ENCODE measurements around the gene ABCC4.

ABCC4 gene

DNA sequence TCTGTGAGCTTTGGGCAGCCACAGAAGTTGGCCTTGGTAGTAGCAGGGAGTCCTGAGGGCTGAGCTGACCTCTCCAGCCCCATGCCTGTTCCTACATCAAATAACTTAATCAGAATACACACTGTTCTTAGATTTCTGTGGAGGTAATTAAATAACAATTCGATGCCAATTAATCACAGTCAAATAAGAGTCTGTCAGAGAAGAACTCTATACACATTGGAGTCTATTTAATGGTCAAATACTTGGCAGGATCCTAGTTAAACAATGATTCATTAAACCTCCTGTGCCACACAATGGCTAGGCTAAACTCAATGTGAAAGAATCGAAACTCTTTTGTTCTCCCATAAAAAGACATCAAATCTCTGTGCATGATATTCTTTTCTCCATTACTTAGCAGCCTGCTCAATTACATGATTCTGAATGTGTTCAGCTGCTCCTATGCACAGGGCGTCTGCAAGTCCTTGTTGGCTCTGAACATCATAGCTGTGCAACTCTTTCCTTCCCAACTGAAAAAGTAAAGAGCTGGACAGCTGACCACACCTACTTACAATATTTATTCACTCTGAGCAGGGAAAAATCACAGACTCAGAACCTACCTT is 173.1 kb downstream of the ABCC4 start:
- DNase-seq (ENCODE audit: insufficient read length, low spot score) (no peak), FAIRE-seq (no peak)

DNA sequence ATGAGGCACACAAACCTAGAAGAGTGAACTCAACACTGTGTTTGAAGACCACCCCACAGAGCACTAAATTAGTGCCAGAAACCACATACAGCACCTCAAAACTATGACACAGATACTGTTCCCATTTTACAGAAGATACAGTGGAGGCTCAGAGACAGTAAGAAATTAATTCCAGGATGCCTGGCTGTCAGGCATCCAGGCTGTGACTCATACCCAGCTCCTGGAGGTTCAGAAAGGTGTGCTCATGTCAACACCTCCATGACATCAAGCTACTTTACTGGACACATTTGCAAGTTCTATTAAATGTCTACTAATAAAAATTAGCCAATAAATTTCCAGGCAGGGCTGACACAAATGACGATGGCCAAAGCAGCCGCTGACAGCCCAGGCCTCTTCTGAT is 176.3 kb downstream of the ABCC4 start:
- DNase-seq (ENCODE audit: insufficient read length, low spot score) = no peak
- FAIRE-seq = no peak

DNA sequence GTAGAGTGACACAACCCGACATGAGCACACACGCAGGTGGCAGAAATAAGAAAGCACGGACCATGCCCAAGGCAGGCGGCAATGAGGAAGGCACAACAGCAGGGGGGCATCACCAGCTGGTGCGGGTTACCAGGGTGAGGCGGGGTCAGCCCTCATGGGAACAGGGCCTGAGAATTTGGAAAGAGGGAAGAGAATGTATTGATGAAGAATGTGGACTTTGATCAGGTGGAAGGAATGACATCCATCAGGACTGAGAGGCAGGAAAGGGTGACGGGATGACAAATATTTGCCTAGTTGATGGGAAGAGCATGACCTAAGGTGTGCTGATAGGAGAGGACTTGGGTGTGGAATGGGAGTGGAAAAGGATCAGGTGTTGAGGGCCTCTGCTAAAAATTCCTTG is 177.5 kb downstream of the ABCC4 start:
- FAIRE-seq (no peak), DNase-seq (ENCODE audit: insufficient read length, low spot score) (no peak)

GRCh38 chr13:95122063-95122462 is 179.2 kb downstream of the ABCC4 start:
- FAIRE-seq = no peak

DNA sequence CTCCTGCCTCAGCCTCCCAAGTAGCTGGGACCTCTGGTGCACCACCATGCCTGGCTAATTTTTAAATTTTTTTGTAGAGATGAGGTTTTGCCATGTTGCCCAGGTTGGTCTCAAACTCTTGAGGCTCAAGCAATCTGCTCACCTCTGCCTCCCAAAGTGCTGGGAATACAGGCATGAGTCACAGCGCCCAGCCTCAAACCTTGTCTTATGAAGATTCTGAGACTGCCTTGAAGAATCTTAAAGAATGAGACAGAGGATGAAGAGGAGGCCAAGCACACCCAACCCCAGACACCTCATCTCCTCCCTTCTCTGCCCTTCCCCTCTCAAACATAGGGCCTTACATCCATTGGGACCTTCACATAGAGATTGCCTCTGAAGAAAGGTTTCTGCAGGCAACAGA is 179.7 kb downstream of the ABCC4 start:
- FAIRE-seq (no peak), DNase-seq (ENCODE audit: insufficient read length, low spot score) (no peak)

More at GRCh38 chr13:95122063-95122462, 179.2 kb downstream of the ABCC4 start:
- DNase-seq (ENCODE audit: insufficient read length, low spot score) = no peak

- DNase-seq (ENCODE audit: insufficient read length, low spot score) (no peak), FAIRE-seq (no peak)
Measured at GRCh38 chr13:95120650-95121049, 180.6 kb downstream of the ABCC4 start.

DNA sequence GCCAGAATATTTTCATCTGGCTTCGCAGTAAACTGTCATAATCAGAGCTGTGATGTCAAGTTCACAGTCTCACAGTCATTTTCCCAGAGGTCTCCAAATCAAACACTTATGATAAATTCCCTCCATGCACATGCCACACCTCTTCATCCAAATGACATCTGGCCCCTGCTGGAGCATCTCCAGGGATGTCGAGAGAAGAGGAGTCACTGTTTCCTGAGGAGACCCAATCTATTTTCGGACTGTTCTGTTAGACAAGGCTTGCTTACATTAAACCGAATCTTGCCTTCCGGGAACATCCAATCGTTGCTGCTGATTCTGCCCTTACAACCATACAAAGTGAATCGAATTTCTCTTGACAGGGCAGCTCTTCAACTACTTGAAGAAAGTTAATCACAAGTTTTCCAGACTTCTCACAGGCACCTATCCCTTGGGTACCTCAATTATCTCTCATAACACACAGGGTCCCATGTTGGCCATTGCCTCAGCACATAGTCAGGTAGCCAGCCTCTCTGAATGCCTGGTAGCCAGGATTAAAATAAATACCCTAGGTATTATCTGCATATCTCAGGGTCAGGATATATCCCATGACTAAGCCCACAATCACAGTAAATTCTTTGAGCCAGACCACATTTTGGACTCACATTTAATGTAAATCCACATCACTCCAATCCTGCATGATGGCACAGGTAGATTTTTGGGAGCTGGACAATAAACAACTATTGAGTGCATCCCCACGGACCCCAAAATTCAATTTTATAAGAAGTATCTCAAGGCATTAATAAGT is 182.5 kb downstream of the ABCC4 start:
- FAIRE-seq (no peak), DNase-seq (ENCODE audit: insufficient read length, low spot score) (no peak)

GRCh38 chr13:95117092-95117491 is 184.2 kb downstream of the ABCC4 start:
- no peak for DNase-seq (ENCODE audit: insufficient read length, low spot score)
- no peak for FAIRE-seq

GRCh38 chr13:95115525-95115924 is 185.7 kb downstream of the ABCC4 start:
- FAIRE-seq = no peak
- no peak for DNase-seq (ENCODE audit: insufficient read length, low spot score)

DNA sequence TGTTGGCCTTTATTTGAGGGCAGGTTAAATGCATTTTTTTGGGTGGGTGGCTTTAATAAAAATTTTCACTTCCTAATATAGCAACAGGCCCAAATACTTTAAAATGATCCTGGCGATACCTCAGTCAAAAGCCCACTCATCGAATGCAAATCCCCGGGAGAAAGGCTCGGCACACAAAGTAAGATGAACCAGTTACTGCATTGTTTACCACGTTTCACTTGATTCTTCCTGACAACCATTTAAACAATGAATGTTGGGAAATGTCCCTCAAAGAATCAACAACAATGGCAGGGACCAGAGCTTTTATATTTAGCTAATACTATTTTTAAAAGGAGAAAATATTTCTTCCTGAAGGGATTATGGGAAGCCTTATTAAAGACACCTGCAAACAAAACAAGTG is 187.7 kb downstream of the ABCC4 start:
- FAIRE-seq (no peak), DNase-seq (ENCODE audit: insufficient read length, low spot score) (no peak)

DNA sequence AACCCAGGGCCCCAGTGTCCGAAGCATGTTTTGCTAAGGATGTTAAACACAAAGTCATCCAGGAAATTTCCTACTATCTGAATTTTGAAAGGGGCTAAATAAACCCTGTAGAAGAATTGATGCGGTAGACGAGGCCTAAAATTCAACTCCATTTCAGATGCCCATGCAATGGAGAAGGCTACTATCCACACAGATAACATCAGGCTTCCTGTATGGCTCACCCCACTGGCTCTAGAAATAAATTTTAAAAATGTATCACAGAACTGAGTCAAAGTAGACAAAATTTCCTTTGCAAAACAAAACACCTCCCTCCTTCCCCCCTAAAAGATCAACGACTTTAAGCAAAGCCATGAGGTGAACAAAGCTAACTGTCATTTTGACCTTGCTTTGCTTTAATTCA is 188.4 kb downstream of the ABCC4 start:
- no peak for DNase-seq (ENCODE audit: insufficient read length, low spot score)
- no peak for FAIRE-seq

DNA sequence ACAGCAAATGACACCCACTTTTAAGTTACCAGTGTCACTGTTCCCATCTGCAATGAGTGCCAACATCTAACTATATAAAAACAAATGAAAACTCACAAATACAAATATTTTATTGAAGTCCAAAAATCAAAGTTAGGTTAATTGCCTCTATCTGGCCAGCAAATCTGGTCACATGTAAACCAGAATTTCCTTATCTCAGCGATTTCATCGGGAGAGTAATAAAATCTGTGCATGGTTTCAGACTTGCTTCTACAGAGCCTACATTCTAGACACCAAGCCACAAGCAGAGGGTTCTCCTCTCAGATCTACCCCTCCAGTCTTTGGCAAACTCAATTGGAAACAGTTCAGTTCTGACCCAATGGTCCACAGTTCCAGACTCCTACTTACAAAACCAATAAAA is 189.6 kb downstream of the ABCC4 start:
- FAIRE-seq (no peak), DNase-seq (ENCODE audit: insufficient read length, low spot score) (no peak)

- FAIRE-seq (no peak), DNase-seq (ENCODE audit: insufficient read length, low spot score) (no peak)
Measured at GRCh38 chr13:95106562-95106961, 194.7 kb downstream of the ABCC4 start.

- DNase-seq (ENCODE audit: insufficient read length, low spot score) (peak; percentile 45), FAIRE-seq (no peak)
Measured at GRCh38 chr13:95100525-95101433, 200.5 kb downstream of the ABCC4 start.

GRCh38 chr13:95099541-95099940 is 201.7 kb downstream of the ABCC4 start:
- DNase-seq (ENCODE audit: insufficient read length, low spot score) = no peak
- FAIRE-seq = no peak

DNA sequence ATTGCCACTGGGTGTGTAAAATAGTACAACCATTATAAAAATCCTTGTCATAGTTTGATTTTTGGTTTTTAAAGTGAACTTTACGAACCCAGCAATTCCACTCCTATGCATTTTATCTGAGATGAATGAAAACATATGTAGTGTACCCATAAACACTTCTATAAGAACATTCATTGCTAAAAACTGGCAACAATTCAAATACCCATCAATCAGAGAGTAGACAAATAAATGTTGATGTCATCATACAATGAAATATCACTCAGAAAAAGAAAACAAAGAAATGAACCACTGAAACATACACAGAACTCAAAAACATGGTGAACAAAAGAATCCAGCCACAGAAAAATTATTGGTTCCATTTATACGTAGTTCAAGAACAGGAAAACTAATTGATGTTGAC is 202.3 kb downstream of the ABCC4 start:
- FAIRE-seq (no peak), DNase-seq (ENCODE audit: insufficient read length, low spot score) (no peak)

DNA sequence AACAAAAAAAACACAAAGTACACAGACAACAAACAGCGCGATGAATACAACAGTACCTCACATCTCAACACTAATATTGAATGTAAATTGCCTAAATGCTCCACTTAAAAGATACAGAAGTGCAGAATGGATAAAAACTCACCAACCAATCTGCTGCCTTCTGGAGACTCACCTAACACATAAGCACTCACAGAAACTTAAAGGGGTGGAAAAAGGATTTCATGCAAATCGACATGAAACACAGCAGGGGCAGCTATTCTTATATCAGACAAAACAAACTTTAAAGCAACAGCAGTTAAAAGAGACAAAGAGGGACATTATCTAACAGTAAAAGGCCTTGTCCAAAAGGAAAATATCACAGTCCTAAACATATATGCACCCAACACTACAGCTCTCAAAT is 209.5 kb downstream of the ABCC4 start:
- FAIRE-seq (no peak), DNase-seq (ENCODE audit: insufficient read length, low spot score) (no peak)

DNA sequence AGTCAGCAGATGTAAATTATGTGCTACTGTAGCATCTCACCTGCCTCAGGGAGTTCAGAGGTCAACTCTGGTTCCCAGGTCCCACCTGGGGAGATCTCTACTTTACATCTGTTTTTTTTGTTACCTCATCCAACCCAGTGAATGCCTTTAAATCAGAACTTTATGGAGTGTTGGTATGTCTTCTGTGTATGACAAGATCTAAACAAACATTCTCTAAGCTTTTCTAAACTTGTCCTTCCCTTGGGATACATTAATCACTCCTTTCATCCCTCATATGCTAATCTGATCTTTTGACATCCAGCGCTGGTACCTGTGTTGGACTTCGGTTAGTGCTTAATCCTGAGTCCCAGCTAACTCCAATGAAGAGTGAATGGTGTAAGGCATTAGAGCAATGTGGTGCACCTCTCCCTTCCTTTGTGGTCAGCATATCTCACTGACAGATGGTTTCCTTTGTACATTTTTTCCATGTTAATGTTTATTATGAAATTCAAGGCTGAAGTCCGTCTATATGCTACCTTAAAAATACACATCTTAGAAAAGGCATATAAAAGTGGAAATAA is 213.4 kb downstream of the ABCC4 start:
- DNase-seq (ENCODE audit: insufficient read length, low spot score) (no peak), FAIRE-seq (no peak)

GRCh38 chr13:95086761-95087160 is 214.5 kb downstream of the ABCC4 start:
- DNase-seq (ENCODE audit: insufficient read length, low spot score) = no peak
- no peak for FAIRE-seq

GRCh38 chr13:95083758-95084157 is 217.5 kb downstream of the ABCC4 start:
- FAIRE-seq (no peak), DNase-seq (ENCODE audit: insufficient read length, low spot score) (no peak)

DNA sequence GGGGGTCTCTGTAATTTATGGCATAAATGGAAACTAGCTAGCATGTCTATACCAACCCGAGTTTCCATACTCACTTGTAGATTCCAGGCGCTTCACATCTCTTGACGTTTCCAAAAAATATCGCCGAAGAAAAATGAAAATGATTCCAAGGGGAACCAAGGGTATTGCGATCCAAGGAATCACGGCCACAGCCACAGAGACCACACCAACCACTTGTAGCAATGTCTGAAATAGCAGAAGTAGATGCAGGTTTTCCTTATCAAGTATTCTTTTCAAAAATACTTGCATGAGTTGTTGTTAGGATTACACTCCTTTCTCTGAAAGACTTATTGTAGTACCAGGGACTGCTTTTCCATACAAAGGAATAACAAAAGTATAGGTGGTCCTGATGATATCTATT is 218.2 kb downstream of the ABCC4 start:
- no peak for DNase-seq (ENCODE audit: insufficient read length, low spot score)
- FAIRE-seq = no peak
